NB4 (cell line): ENCODE data around the gene FGFR4.

Experiments used
- DNase-seq: peaks from one replicate; pipeline ENCODE4 v3.0.0; 2010; ENCODE audit warnings: low read depth
- H3K4me3 ChIP-seq: one replicate; pipeline ENCODE4 v1.5.1; 2011; ENCODE audit warnings: mild to moderate bottlenecking, low read depth, low read length, moderate library complexity
- CTCF ChIP-seq: IDR thresholded peaks from one replicate; pipeline ENCODE4 v1.5.1; 2012; ENCODE audit warnings: low read depth, low read length
- MAX ChIP-seq: IDR thresholded peaks from 2 replicates; pipeline ENCODE4 v1.6.1; 2011; ENCODE audit warnings: low read depth, low read length
- MYC ChIP-seq: IDR thresholded peaks from 2 replicates; pipeline ENCODE4 v1.6.1; 2011; ENCODE audit warnings: low read depth, low read length
- POLR2A ChIP-seq: IDR thresholded peaks from 2 replicates; pipeline ENCODE4 v1.6.1; 2011; ENCODE audit warnings: mild to moderate bottlenecking; ENCODE audit not compliant: insufficient read length; ENCODE audit errors: extremely low read depth

The FGFR4 gene

GRCh38 chr5:177065491-177065890 lies 21.2 kb upstream of the FGFR4 start:
- no peak for TF ChIP-seq CTCF
- no peak for TF ChIP-seq MYC
- no peak for TF ChIP-seq POLR2A
- no peak for TF ChIP-seq MAX
- no peak overlapping the region for H3K4me3 ChIP-seq
- no peak for DNase-seq

GRCh38 chr5:177066224-177066623 lies 20.5 kb upstream of the FGFR4 start:
- TF ChIP-seq MAX (no peak), CTCF (no peak), POLR2A (no peak), MYC (no peak)

GRCh38 chr5:177067503-177067902 lies 19.2 kb upstream of the FGFR4 start:
- H3K4me3 ChIP-seq = no peak overlapping the region
- DNase-seq = no peak
- TF ChIP-seq MYC (no peak), MAX (no peak), CTCF (no peak), POLR2A (no peak)

More at GRCh38 chr5:177066224-177066623, 20.5 kb upstream of the FGFR4 start:
- H3K4me3 ChIP-seq = no peak overlapping the region
- DNase-seq = no peak

GRCh38 chr5:177070536-177071191 lies 16.1 kb upstream of the FGFR4 start:
- no peak for DNase-seq
- no peak overlapping the region for H3K4me3 ChIP-seq
- TF ChIP-seq POLR2A = no peak
- no peak for TF ChIP-seq CTCF
- TF ChIP-seq MAX = no peak
- no peak for TF ChIP-seq MYC

- DNase-seq = peak; percentile 80
- H3K4me3 ChIP-seq = no peak overlapping the region
- TF ChIP-seq POLR2A (no peak), CTCF (peak; percentile 93), MAX (no peak), MYC (no peak)
Observed at GRCh38 chr5:177071666-177072385, 14.9 kb upstream of the FGFR4 start.
